ENCODE data around the gene PTF1A. TPM values are rescaled to one million over a fixed set of nuclear protein-coding genes. Genes with fewer than 3 reads are reported as not detected.
"Not testable (repeated sequence)": the region's sequence is repeated elsewhere in the genome, so short reads cannot be mapped to it uniquely, and the experiment has no call there.

PTF1A gene
- total and polyA plus RNA-seq, 8 donors = 16.8 to 70.8 (median 45.4) TPM

DNA sequence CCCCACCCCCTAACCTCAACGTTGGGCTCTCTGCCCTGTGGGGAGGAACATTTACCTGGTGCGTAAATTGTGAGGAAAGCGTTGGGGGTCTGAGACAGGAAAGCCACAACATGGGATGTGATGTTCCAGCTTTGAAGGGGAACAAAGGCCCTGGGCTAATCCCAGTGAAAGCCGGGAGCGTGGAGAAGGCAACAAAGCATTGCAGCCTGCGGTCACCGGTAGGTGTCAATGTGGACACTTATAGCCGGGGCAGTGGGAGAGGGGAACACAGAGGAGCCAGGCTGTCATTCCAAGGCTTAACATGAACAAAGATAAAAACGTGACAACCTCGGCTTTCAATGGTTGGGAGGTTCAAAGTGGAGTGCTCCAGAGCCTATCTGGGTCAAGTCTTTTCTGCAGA, 12.7 kb downstream of the PTF1A start:
- no peaks in the 10 kb centered on the region for H3K36me3 ChIP-seq
- no peaks in the 10 kb centered on the region for H3K9me3 ChIP-seq
- H3K4me1 ChIP-seq = peaks cover 0 to 20% (median 15%) of the 10 kb centered on the region in 3 donors
- no peak overlapping the region for H3K4me3 ChIP-seq
- no peaks in the 10 kb centered on the region for H3K27me3 ChIP-seq
- intact Hi-C loops (cut with DNase I) = loop anchor here in 1 of 3 donors (10.0 kb wide), 1 partner anchor 50 kb away; no protein-coding TSS in a partner anchor
- DNase-seq = peak in 2 of 6 donors; percentile 29 to 32
- peak in 3 of 4 donors; percentile 36 to 47 (median 38) for ATAC-seq
- no peak overlapping the region for H3K27ac ChIP-seq
- TF ChIP-seq CTCF (IDR thresholded peaks at IDR 0.05) = no peak
- no peak for FAIRE-seq
- WGBS, 2 donors = 44 to 45% methylated on average over 10 of the region's 10 CpGs

DNA sequence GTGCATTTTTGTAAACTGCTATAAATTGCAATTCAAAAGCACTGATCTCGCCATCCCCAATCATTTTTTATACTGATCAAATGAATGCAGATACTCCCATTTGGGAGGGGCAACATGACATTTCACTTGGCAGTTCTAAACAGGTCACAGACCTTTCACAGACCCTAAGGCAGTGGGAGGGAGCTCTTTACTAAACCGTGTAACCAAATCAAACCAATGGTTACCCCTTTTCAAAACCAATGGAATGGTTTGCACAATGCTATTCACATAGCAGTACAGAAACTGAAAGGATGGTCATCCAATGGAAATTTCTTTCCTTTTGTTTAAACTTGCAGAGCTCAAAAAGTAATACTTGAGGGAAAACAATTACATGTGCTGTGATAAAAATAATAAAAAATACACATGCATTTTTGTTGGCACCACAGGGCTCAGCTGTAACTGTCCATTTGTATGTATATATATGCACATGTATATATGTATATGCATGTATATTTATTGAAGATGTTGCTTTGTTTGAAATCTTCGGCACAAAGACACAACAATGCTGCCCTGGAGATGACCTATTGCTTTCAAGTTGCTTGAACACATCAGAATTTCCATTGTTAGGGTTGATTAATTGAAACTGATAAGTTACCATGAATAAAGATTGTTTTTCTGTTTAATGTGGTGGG, 14.0 kb downstream of the PTF1A start:
- no peaks in the 10 kb centered on the region for H3K36me3 ChIP-seq
- no peak for DNase-seq
- no peaks in the 10 kb centered on the region for H3K9me3 ChIP-seq
- H3K4me1 ChIP-seq = peaks cover 0 to 20% (median 15%) of the 10 kb centered on the region in 3 donors
- H3K27ac ChIP-seq = no peak overlapping the region
- H3K27me3 ChIP-seq = no peaks in the 10 kb centered on the region
- FAIRE-seq = no peak
- no peak overlapping the region for H3K4me3 ChIP-seq
- 61 to 75% methylated on average over 3 of the region's 3 CpGs for WGBS, 2 donors
- no peak for TF ChIP-seq CTCF (IDR thresholded peaks at IDR 0.05)
- intact Hi-C loops (cut with DNase I) = loop anchor here in 1 of 3 donors (10.0 kb wide), 1 partner anchor 49 kb away; no protein-coding TSS in a partner anchor
- no peak for ATAC-seq

- DNase-seq = no peak
Observed at GRCh38 chr10:23217471-23217870, 25.4 kb downstream of the PTF1A start.

GRCh38 chr10:23230582-23230981, 38.5 kb downstream of the PTF1A start:
- no peak for DNase-seq
- Histone ChIP-seq H3K4me3 (no peak overlapping the region), H3K27me3 (no peaks in the 10 kb centered on the region), H3K4me1 (no peaks in the 10 kb centered on the region), H3K27ac (no peak overlapping the region), H3K36me3 (no peaks in the 10 kb centered on the region), H3K9me3 (no peaks in the 10 kb centered on the region)
- no peak for FAIRE-seq
- intact Hi-C loops (cut with DNase I) = no loop called here
- TF ChIP-seq CTCF (IDR thresholded peaks at IDR 0.05) = no peak
- no peak for ATAC-seq
- 78 to 84% methylated on average over 1 of the region's 1 CpG for WGBS, 2 donors

More at GRCh38 chr10:23217471-23217870, 25.4 kb downstream of the PTF1A start:
- no peak for FAIRE-seq
- Histone ChIP-seq H3K9me3 (no peaks in the 10 kb centered on the region), H3K36me3 (no peaks in the 10 kb centered on the region), H3K4me3 (no peak overlapping the region), H3K27me3 (no peaks in the 10 kb centered on the region), H3K4me1 (no peaks in the 10 kb centered on the region), H3K27ac (no peak overlapping the region)
- no peak for TF ChIP-seq CTCF (IDR thresholded peaks at IDR 0.05)
- intact Hi-C loops (cut with DNase I) = no loop called here
- ATAC-seq = no peak
- WGBS, 2 donors = 64 to 69% methylated on average over 1 of the region's 1 CpG

GRCh38 chr10:23238015-23238414, 45.9 kb downstream of the PTF1A start:
- no peaks in the 10 kb centered on the region for H3K4me1 ChIP-seq
- FAIRE-seq = no peak
- no peaks in the 10 kb centered on the region for H3K27me3 ChIP-seq
- TF ChIP-seq CTCF (IDR thresholded peaks at IDR 0.05) = no peak
- DNase-seq = no peak
- H3K36me3 ChIP-seq = no peaks in the 10 kb centered on the region
- 32 to 35% methylated on average over 3 of the region's 3 CpGs for WGBS, 2 donors
- H3K4me3 ChIP-seq = no peak overlapping the region
- no peak overlapping the region for H3K27ac ChIP-seq
- intact Hi-C loops (cut with DNase I) = no loop called here
- no peaks in the 10 kb centered on the region for H3K9me3 ChIP-seq
- peak in 2 of 4 donors; percentile 16 to 55 for ATAC-seq

DNA sequence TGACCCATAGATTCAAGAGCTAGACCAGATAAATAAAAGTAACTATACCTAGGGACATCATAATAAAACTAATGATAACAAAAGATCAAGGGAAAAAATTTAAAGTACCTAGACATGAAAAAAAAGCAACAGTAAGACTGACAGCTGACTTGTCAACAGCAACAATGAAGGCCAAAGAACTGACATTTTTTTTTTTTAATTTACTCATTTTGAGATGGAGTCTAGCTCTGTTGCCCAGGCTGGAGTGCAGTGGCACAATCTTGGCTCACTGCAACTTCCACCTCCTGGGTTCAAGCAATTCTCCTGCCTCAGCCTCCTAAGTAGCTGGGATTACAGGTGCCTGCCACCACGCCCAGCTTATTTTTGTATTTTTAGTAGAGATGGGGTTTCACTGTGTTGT, 49.7 kb downstream of the PTF1A start:
- ATAC-seq; H3K9me3 ChIP-seq; DNase-seq; H3K27me3 ChIP-seq; FAIRE-seq; H3K36me3 ChIP-seq; H3K4me3 ChIP-seq; H3K4me1 ChIP-seq; H3K27ac ChIP-seq; intact Hi-C loops (cut with DNase I): not testable (repeated sequence)
- 76 to 88% methylated on average over 1 of the region's 1 CpG for WGBS, 2 donors
